Parathyroid adenoma (tissue), 2 donors: Measurements from ENCODE around the gene DHRSX.
"Not testable (repeated sequence)": the region's sequence is repeated elsewhere in the genome, so short reads cannot be mapped to it uniquely, and the experiment has no call there.

Experiments
- H2AFZ ChIP-seq: fragments of 300-600 bp; sonication (generic); one replicate; pipeline ENCODE4 v1.7.0; 2017; ENCODE audit warnings: antibody characterized with exemption, mild to moderate bottlenecking
- H3K27ac ChIP-seq: fragments of 300-600 bp; sonication (generic); one replicate; pipeline ENCODE4 v1.7.0; 2017
- H3K27me3 ChIP-seq: fragments of 300-600 bp; sonication (generic); one replicate; pipeline ENCODE4 v1.7.0; 2017; ENCODE audit warnings: low read length; ENCODE audit not compliant: control insufficient read depth, insufficient read depth
- H3K36me3 ChIP-seq: fragments of 300-600 bp; sonication (generic); one replicate; pipeline ENCODE4 v1.7.0; 2017; ENCODE audit warnings: low read length; ENCODE audit not compliant: control insufficient read depth, insufficient read depth
- H3K4me1 ChIP-seq: fragments of 300-600 bp; sonication (generic); one replicate; pipeline ENCODE4 v1.7.0; 2017; ENCODE audit warnings: control low read depth
- H3K4me2 ChIP-seq: fragments of 300-600 bp; sonication (generic); one replicate; pipeline ENCODE4 v1.7.0; 2017; ENCODE audit warnings: low read length
- H3K4me3 ChIP-seq: fragments of 300-600 bp; sonication (generic); one replicate; pipeline ENCODE4 v1.7.0; 2017; ENCODE audit warnings: low read depth, low read length
- H3K79me2 ChIP-seq: fragments of 300-600 bp; sonication (generic); one replicate; pipeline ENCODE4 v1.7.0; 2017; ENCODE audit warnings: control low read depth
- H3K9ac ChIP-seq: fragments of 300-600 bp; sonication (generic); one replicate; pipeline ENCODE4 v1.7.0; 2017; ENCODE audit warnings: mild to moderate bottlenecking
- H3K9me3 ChIP-seq: fragments of 300-600 bp; sonication (generic); one replicate; pipeline ENCODE4 v1.7.0; 2017; ENCODE audit warnings: low read length; ENCODE audit not compliant: control insufficient read depth
- CTCF ChIP-seq: fragments of 300-600 bp; sonication (generic); IDR thresholded peaks from one replicate; pipeline ENCODE4 v1.7.0; 2017; ENCODE audit warnings: antibody characterized with exemption, mild to moderate bottlenecking
- donor health status: primary hyperparathyroidism.

DHRSX gene

DNA sequence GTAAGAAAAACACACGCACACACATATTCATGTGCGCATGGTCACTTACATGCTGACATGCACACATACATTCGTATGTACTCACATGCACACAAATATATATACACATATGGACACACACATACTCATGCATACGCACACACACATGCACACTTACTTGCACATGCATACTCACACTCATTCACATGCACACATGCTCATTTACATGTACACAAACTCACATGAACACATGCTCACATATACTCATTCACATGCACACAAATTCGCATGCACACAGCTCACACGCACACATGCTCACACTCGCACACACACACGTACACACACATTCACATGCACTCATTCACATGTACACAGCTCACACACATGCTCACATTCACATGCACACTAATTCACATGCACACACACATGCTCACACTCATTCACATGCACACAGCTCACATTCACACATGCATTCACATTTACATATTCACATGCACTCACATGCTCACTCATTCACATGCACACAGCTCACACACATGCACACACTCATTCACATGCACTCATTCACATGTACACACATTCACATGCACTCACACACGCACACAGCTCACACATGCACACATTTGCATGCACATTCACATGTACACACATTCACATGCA lies 276.1 kb downstream of the DHRSX start:
- Histone ChIP-seq H3K4me3 (no peak overlapping the region), H3K9ac (no peak overlapping the region), H3K79me2 (no peaks in the 10 kb centered on the region), H3K9me3 (no peaks in the 10 kb centered on the region), H3K4me1 (no peaks in the 10 kb centered on the region), H3K36me3 (no peaks in the 10 kb centered on the region), H3K4me2 (no peak overlapping the region), H3K27me3 (no peaks in the 10 kb centered on the region), H2AFZ (no peak overlapping the region), H3K27ac (no peak overlapping the region)
- TF ChIP-seq CTCF = no peak

GRCh38 chrX:2224161-2224560 lies 276.6 kb downstream of the DHRSX start:
- no peak for TF ChIP-seq CTCF
- no peaks in the 10 kb centered on the region for H3K4me1 ChIP-seq
- H3K4me2 ChIP-seq = no peak overlapping the region
- no peak overlapping the region for H3K4me3 ChIP-seq
- no peak overlapping the region for H3K27ac ChIP-seq
- H3K9ac ChIP-seq = no peak overlapping the region
- no peaks in the 10 kb centered on the region for H3K9me3 ChIP-seq
- H2AFZ ChIP-seq = no peak overlapping the region
- no peaks in the 10 kb centered on the region for H3K36me3 ChIP-seq
- H3K79me2 ChIP-seq = no peaks in the 10 kb centered on the region
- H3K27me3 ChIP-seq = no peaks in the 10 kb centered on the region

DNA sequence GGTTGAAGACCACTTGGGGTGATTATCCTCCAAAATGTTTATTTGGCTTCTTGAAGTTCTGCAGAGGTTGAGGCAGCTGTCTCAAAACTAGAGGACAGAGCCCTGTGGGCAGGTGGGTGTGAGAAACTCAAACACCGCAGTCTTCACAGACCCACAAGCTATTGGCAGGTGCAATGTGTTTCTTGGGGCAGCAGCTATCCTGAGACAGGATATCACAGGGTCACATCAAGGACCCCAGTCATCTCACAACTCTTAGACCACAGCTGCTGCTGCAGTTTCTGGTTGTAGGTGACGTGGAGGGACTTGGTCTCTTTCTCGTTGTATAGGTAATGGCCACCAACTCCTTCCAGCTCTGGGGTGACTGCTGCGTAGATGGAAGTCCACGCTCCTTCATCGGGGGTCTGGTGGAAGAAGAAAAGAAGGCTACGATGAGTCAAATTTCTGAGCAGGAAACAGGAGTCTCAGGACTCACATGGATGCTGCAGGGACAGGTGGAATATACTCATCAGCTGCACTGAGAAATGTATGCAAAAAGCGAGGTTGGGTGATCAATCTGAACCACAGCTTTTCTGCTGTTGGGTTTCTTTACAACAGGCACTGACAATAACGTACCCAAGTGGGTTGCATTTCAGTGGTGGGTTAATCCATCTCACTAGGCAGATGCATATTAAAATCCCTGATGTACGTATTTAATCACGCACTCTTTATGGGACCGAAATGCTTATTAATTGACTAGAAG lies 279.8 kb downstream of the DHRSX start:
- no peaks in the 10 kb centered on the region for H3K4me1 ChIP-seq
- H3K9ac ChIP-seq = no peak overlapping the region
- H2AFZ ChIP-seq = no peak overlapping the region
- no peak overlapping the region for H3K27ac ChIP-seq
- no peak overlapping the region for H3K4me2 ChIP-seq
- TF ChIP-seq CTCF = no peak
- no peaks in the 10 kb centered on the region for H3K36me3 ChIP-seq
- H3K79me2 ChIP-seq = no peaks in the 10 kb centered on the region
- no peak overlapping the region for H3K4me3 ChIP-seq
- H3K27me3 ChIP-seq = no peaks in the 10 kb centered on the region
- no peaks in the 10 kb centered on the region for H3K9me3 ChIP-seq

GRCh38 chrX:2220296-2220695 lies 280.5 kb downstream of the DHRSX start:
- Histone ChIP-seq H3K4me2 (no peak overlapping the region), H3K9me3 (no peaks in the 10 kb centered on the region)

DNA sequence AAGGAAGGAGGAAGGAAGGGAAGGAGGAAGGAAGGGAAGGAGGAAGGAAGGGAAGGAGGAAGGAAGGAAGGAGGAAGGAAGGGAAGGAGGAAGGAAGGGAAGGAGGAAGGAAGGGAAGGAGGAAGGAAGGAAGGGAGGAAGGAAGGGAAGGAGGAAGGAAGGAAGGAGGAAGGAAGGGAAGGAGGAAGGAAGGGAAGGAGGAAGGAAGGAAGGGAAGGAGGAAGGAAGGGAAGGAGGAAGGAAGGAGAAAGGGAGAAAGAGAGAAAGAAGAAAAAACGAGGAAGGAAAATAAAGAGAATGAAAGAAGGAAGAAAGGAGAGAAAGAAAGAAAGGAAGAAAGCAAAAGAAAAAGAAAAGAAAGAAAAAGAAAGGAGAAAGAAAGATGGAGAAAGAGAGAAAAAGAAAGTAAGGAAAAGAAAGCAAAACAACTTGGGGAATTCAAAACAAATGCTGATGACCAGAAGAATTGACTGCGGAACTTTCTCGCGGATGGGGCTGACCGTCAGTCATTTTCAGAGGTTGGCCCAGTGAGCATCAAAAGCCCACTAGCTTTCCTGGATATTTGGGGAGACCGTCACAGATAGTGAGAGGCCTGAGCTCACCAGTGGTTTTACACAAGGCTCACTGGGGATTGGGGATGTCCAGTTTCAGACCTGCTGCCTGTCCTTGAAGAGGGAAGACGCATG lies 286.5 kb downstream of the DHRSX start:
- H3K4me1 ChIP-seq, H3K9ac ChIP-seq, H3K27ac ChIP-seq, H3K9me3 ChIP-seq, H3K4me3 ChIP-seq, H3K27me3 ChIP-seq, H3K79me2 ChIP-seq, H3K36me3 ChIP-seq, H3K4me2 ChIP-seq, H2AFZ ChIP-seq: not testable (repeated sequence)

More at GRCh38 chrX:2220296-2220695, 280.5 kb downstream of the DHRSX start:
- Histone ChIP-seq H3K27ac (no peak overlapping the region), H2AFZ (no peak overlapping the region), H3K27me3 (no peaks in the 10 kb centered on the region), H3K79me2 (no peaks in the 10 kb centered on the region), H3K9ac (no peak overlapping the region), H3K4me3 (no peak overlapping the region), H3K4me1 (no peaks in the 10 kb centered on the region), H3K36me3 (no peaks in the 10 kb centered on the region)
- no peak for TF ChIP-seq CTCF

DNA sequence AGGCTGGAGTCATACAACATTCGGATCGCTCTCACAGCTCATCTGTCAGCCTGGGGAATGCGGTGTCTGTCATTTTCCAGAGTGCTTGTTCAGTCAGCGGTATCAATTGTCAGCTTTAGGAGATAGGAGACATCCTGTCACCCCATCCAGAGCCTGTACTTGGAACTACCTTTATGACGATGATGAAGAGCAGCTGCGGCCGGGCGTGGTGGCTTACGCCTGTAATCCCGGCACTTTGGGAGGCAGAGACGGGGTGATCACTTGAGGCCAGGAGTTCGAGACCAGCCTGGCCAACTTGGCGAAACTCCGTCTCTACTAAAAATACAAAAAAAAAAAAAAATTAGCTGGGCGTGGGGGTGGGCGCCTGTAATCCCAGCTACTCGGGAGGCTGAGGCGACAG lies 289.1 kb downstream of the DHRSX start:
- H3K4me3 ChIP-seq, H3K27me3 ChIP-seq, H3K9me3 ChIP-seq, H3K4me2 ChIP-seq, H2AFZ ChIP-seq, H3K27ac ChIP-seq, H3K4me1 ChIP-seq, H3K79me2 ChIP-seq, H3K36me3 ChIP-seq, H3K9ac ChIP-seq: not testable (repeated sequence)
